Keratinocyte (primary cell): Measurements from ENCODE around the gene DYRK2. TPM values are rescaled to one million over a fixed set of nuclear protein-coding genes. Genes with fewer than 3 reads are reported as not detected.

Experiments
- DNase-seq: peaks from one replicate; pipeline ENCODE4 v3.0.0-alpha.2; 2011; ENCODE audit warnings: low read depth, missing footprints, low spot score
- FAIRE-seq: peaks from 2 replicates; lab custom pipeline; 2011; peaks lifted over from hg19 to GRCh38; lab: Jason Lieb, UNC
- H2AFZ ChIP-seq: 2 replicates; pipeline ENCODE4 v1.6.0; 2012; ENCODE audit warnings: low read length, control low read depth, inconsistent platforms; ENCODE audit not compliant: control insufficient read depth
- H3K27ac ChIP-seq: 2 replicates; pipeline ENCODE4 v1.5.1; 2011; ENCODE audit warnings: low read length; ENCODE audit not compliant: control insufficient read depth, insufficient read depth
- H3K27me3 ChIP-seq: 3 replicates; pipeline ENCODE4 v1.6.0; 2011; ENCODE audit warnings: low read length; ENCODE audit not compliant: control insufficient read depth, insufficient read depth; ENCODE audit errors: extremely low read depth
- H3K36me3 ChIP-seq, 2 experiments: 2 replicates in 1 of 2; 3 replicates in 1 of 2; pipeline ENCODE4 v1.5.1; 2011; ENCODE audit warnings: low read length in 2 of 2, mild to moderate bottlenecking in 1 of 2; ENCODE audit not compliant: control insufficient read depth in 2 of 2, insufficient read depth in 2 of 2; ENCODE audit errors: extremely low read depth in 1 of 2
- H3K4me1 ChIP-seq: 3 replicates; pipeline ENCODE4 v1.5.1; 2011; ENCODE audit warnings: low read length; ENCODE audit not compliant: control insufficient read depth, insufficient read depth; ENCODE audit errors: extremely low read depth
- H3K4me2 ChIP-seq: 3 replicates; pipeline ENCODE4 v1.6.0; 2011; ENCODE audit warnings: low read depth, low read length; ENCODE audit not compliant: control insufficient read depth, insufficient read depth; ENCODE audit errors: extremely low read depth
- H3K4me3 ChIP-seq, 3 experiments: fragments of 200-600 bp in 1 of 3; sonication (generic) in 1 of 3; 2 replicates in 2 of 3; 3 replicates in 1 of 3; pipeline ENCODE4 v1.5.1; 2011 to 2016; ENCODE audit warnings: low read length in 3 of 3, mild to moderate bottlenecking in 3 of 3, control low read depth in 2 of 3, inconsistent platforms in 1 of 3, low read depth in 1 of 3, mixed read lengths in 1 of 3, mixed run types in 1 of 3, moderate library complexity in 1 of 3; ENCODE audit not compliant: control insufficient read depth in 2 of 3, insufficient read depth in 2 of 3; ENCODE audit errors: extremely low read depth in 1 of 3
- H3K79me2 ChIP-seq: 2 replicates; pipeline ENCODE4 v1.6.0; 2012; ENCODE audit warnings: low read length; ENCODE audit not compliant: control insufficient read depth, insufficient read depth
- H3K9ac ChIP-seq: 3 replicates; pipeline ENCODE4 v1.6.0; 2011; ENCODE audit warnings: low read length; ENCODE audit not compliant: control insufficient read depth, insufficient read depth; ENCODE audit errors: extremely low read depth
- H3K9me1 ChIP-seq: 3 replicates; pipeline ENCODE4 v1.6.0; 2011; ENCODE audit warnings: low read length; ENCODE audit not compliant: control insufficient read depth, insufficient read depth; ENCODE audit errors: extremely low read depth
- H3K9me3 ChIP-seq: 2 replicates; pipeline ENCODE4 v1.5.1; 2012; ENCODE audit warnings: low read depth, low read length; ENCODE audit not compliant: control insufficient read depth
- H4K20me1 ChIP-seq: 3 replicates; pipeline ENCODE4 v1.6.0; 2011; ENCODE audit warnings: low read length; ENCODE audit not compliant: control insufficient read depth, insufficient read depth; ENCODE audit errors: extremely low read depth
- CTCF ChIP-seq, 3 experiments: IDR thresholded peaks in 1 of 3; conservative IDR thresholded peaks in 1 of 3; optimal IDR thresholded peaks in 1 of 3; 2 replicates in 2 of 3; 3 replicates in 1 of 3; pipeline versions ENCODE3 to v1.5.1; 2011; ENCODE audit warnings: low read length in 3 of 3, mild to moderate bottlenecking in 3 of 3, moderate library complexity in 2 of 3, control low read depth in 1 of 3, inconsistent platforms in 1 of 3; ENCODE audit not compliant: insufficient read depth in 2 of 3; ENCODE audit errors: extremely low read depth in 1 of 3
- EZH2 ChIP-seq: IDR thresholded peaks from one replicate; pipeline ENCODE4 v1.6.1; 2012; ENCODE audit warnings: inconsistent platforms, mild to moderate bottlenecking, low read length, moderate library complexity
- dilution Hi-C: fragments of 300-500 bp; cut with MboI; formaldehyde crosslinking; loops from one replicate; pipeline ENCODE4 v1.7.0; 2020; ENCODE audit warnings: low sequenced_read_pairs; ENCODE audit not compliant: extremely low pct_ligation_motif_present
- polyA plus RNA-seq, 5 experiments: library from polyadenylated mRNA; depleted of rRNA in 3 of 5; stranded (reverse) in 3 of 5; stranded (forward) in 1 of 5; unstranded in 1 of 5; fragments of >200 nt; gene quantifications; 1 replicate in 1 of 5; 2 replicates in 3 of 5; 3 replicates in 1 of 5; pipeline versions ENCODE4 v1.2.1 to v1.2.3, GENCODE V29; 2011 to 2012; ENCODE audit warnings: missing spikeins in 2 of 5, low read depth in 1 of 5, low replicate concordance in 1 of 5

DYRK2 gene
- polyA plus RNA-seq, 1 donor (not counting 4 experiments of a cell fraction or from before 2014, with no cell fraction given) = 22.7 TPM

- TF ChIP-seq CTCF (optimal IDR thresholded peaks at IDR 0.05 in 1 of 3, IDR thresholded peaks at IDR 0.05 in 1 of 3, conservative IDR thresholded peaks at IDR 0.05 in 1 of 3; ENCODE audit: extremely low read depth in 1 of 3, insufficient read depth in 2 of 3, low read length in 3 of 3) (no peak), EZH2 (no peak)
- FAIRE-seq = no peak
- dilution Hi-C loops = no loop called here
- Histone ChIP-seq H2AFZ (no peak overlapping the region), H3K4me2 (no peak overlapping the region), H3K27ac (no peak overlapping the region), H3K4me1 (no peaks in the 10 kb centered on the region), H3K4me3 (no peak overlapping the region), H3K27me3 (peaks cover 9% of the 10 kb centered on the region), H4K20me1 (no peaks in the 10 kb centered on the region), H3K36me3 (no peaks in the 10 kb centered on the region), H3K9me3 (no peaks in the 10 kb centered on the region), H3K79me2 (no peaks in the 10 kb centered on the region), H3K9me1 (no peaks in the 10 kb centered on the region), H3K9ac (no peak overlapping the region)
- no peak for DNase-seq
These were observed 35.5 kb upstream of the DYRK2 start for GRCh38 chr12:67613040-67613439.

DNA sequence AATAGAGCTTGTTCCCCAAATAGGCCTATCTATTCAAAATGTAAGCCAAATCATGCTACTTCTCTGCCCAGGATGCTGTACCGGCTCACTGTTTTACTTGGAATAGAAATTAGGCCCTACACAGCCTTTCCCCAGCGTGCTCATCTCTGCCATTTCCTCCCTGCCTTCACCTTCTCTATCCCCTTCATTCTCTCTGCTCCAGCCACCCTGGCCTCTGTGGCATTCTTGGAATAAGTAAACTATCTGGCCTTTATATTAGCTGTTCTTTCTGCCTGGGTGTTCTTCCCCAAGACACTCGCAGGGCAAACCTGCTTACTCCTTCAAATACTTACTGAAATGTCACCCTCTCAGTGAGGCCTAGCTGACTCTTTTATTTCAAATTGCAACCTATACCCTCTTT, 30.9 kb upstream of the DYRK2 start:
- TF ChIP-seq EZH2 = no peak
- H3K27me3 ChIP-seq = no peaks in the 10 kb centered on the region
- no peaks in the 10 kb centered on the region for H3K9me1 ChIP-seq
- no peak overlapping the region for H3K4me2 ChIP-seq
- no peak overlapping the region for H3K27ac ChIP-seq
- no peaks in the 10 kb centered on the region for H4K20me1 ChIP-seq
- H3K79me2 ChIP-seq = no peaks in the 10 kb centered on the region
- no peak overlapping the region for H3K9ac ChIP-seq
- no peaks in the 10 kb centered on the region for H3K36me3 ChIP-seq
- FAIRE-seq = no peak
- H3K9me3 ChIP-seq = no peaks in the 10 kb centered on the region
- dilution Hi-C loops = no loop called here
- no peaks in the 10 kb centered on the region for H3K4me1 ChIP-seq
- no peak for DNase-seq
- H2AFZ ChIP-seq = no peak overlapping the region
- no peak overlapping the region for H3K4me3 ChIP-seq

DNA sequence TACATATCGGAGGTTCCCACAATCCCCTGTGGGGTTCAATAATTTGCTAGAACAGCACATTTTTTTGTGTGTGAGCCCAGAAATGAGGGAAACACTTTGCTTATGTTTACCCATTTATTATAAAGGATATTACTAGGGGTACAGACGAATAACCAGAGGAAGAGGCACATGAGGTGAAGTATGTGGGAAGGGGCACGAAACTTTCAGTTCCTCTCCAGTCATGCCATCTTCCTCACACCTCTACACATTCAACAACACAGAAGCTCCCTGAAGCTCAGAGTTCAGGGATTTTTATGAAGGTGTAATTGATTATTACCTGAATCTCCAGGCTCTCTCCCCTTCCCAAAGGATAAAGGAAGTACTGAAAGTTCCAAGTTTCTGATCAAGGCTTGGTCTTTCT, 30.2 kb upstream of the DYRK2 start:
- dilution Hi-C loops = no loop called here
- no peak overlapping the region for H2AFZ ChIP-seq
- H4K20me1 ChIP-seq = no peaks in the 10 kb centered on the region
- no peak for FAIRE-seq
- no peaks in the 10 kb centered on the region for H3K27me3 ChIP-seq
- H3K79me2 ChIP-seq = no peaks in the 10 kb centered on the region
- H3K9me1 ChIP-seq = no peaks in the 10 kb centered on the region
- no peaks in the 10 kb centered on the region for H3K4me1 ChIP-seq
- no peak overlapping the region for H3K9ac ChIP-seq
- H3K9me3 ChIP-seq = no peaks in the 10 kb centered on the region
- H3K27ac ChIP-seq = no peak overlapping the region
- TF ChIP-seq EZH2 = no peak
- TF ChIP-seq CTCF (optimal IDR thresholded peaks at IDR 0.05 in 1 of 3, IDR thresholded peaks at IDR 0.05 in 1 of 3, conservative IDR thresholded peaks at IDR 0.05 in 1 of 3; ENCODE audit: extremely low read depth in 1 of 3, insufficient read depth in 2 of 3, low read length in 3 of 3) = no peak
- no peak overlapping the region for H3K4me3 ChIP-seq
- H3K4me2 ChIP-seq = no peak overlapping the region
- no peak for DNase-seq
- no peaks in the 10 kb centered on the region for H3K36me3 ChIP-seq
